HEK293 (cell line): ENCODE data around the gene C5AR2.

Experiments
- CTCF ChIA-PET: fragments of 350-600 bp; formaldehyde crosslinking; extraction: SDS; loops from one replicate; lab custom pipeline; 2021; ENCODE audit warnings: antibody characterized with exemption; lab: Yijun Ruan, JAX
- POLR2A ChIA-PET: fragments of 300-600 bp; formaldehyde crosslinking; extraction: SDS; loops from one replicate; lab custom pipeline; 2020; ENCODE audit warnings: antibody characterized with exemption, inconsistent platforms; lab: Yijun Ruan, JAX
- H3K27ac ChIP-seq: fragments of 200-500 bp; sonication (Bioruptor generic); 2 replicates; pipeline ENCODE4 v1.5.1; 2014; ENCODE audit warnings: low read depth, low read length, control low read depth, inconsistent platforms; ENCODE audit errors: extremely low read depth
- H3K36me3 ChIP-seq, 2 experiments: fragments of 200-500 bp in 1 of 2; sonication (Bioruptor generic) in 1 of 2; 1 replicate in 1 of 2; 2 replicates in 1 of 2; pipeline ENCODE4 v1.5.1; 2014 to 2017; ENCODE audit warnings: inconsistent platforms in 2 of 2, low read length in 2 of 2; ENCODE audit not compliant: control insufficient read depth in 2 of 2, insufficient read depth in 1 of 2
- H3K4me1 ChIP-seq: fragments of 200-500 bp; sonication (Bioruptor generic); 2 replicates; pipeline ENCODE4 v1.5.1; 2014; ENCODE audit warnings: mild to moderate bottlenecking, low read length, inconsistent platforms; ENCODE audit not compliant: control insufficient read depth, insufficient read depth
- H3K4me3 ChIP-seq: 2 replicates; pipeline ENCODE4 v1.5.1; 2011; ENCODE audit warnings: low read depth, mild to moderate bottlenecking, control low read depth, low read length, moderate library complexity
- H3K9me3 ChIP-seq: fragments of 200-500 bp; sonication (Bioruptor generic); 2 replicates; pipeline ENCODE4 v1.5.1; 2014; ENCODE audit warnings: low read depth, low read length, inconsistent platforms; ENCODE audit not compliant: control insufficient read depth, insufficient read depth
- GLI4 ChIP-seq: fragments of 450-650 bp; formaldehyde crosslinking; IDR thresholded peaks from 2 replicates; pipeline ENCODE4 v1.5.1; 2016; ENCODE audit warnings: missing biosample characterization, missing genetic modification characterization
- HOXD13 ChIP-seq: sonication (generic); formaldehyde crosslinking; IDR thresholded peaks from 2 replicates; pipeline ENCODE4 v1.8.0; 2022; ENCODE audit warnings: missing genetic modification reagents, borderline replicate concordance
- PBX3 ChIP-seq: sonication (generic); formaldehyde crosslinking; IDR thresholded peaks from 2 replicates; pipeline ENCODE4 v1.8.1; 2022; ENCODE audit warnings: mild to moderate bottlenecking, moderate library complexity, missing genetic modification reagents
- PRDM10 ChIP-seq: fragments of 450-650 bp; formaldehyde crosslinking; IDR thresholded peaks from 2 replicates; pipeline ENCODE4 v1.5.1; 2016; ENCODE audit warnings: missing biosample characterization, missing genetic modification characterization
- PRDM4 ChIP-seq: fragments of 450-650 bp; formaldehyde crosslinking; IDR thresholded peaks from 2 replicates; pipeline ENCODE4 v1.5.1; 2017; ENCODE audit warnings: missing biosample characterization, missing genetic modification characterization
- SCRT1 ChIP-seq: fragments of 450-650 bp; formaldehyde crosslinking; IDR thresholded peaks from 2 replicates; pipeline ENCODE4 v1.5.1; 2016; ENCODE audit warnings: missing biosample characterization, missing genetic modification characterization, borderline replicate concordance
- SETDB1 ChIP-seq: IDR thresholded peaks from one replicate; pipeline ENCODE4 v1.6.1; 2017; ENCODE audit warnings: mild to moderate bottlenecking, low read length, moderate library complexity, mixed read lengths; ENCODE audit not compliant: insufficient read length
- ZNF19 ChIP-seq: fragments of 450-650 bp; formaldehyde crosslinking; IDR thresholded peaks from 2 replicates; pipeline ENCODE4; 2016; ENCODE audit warnings: missing biosample characterization, missing genetic modification characterization, low read depth
- ZNF202 ChIP-seq: fragments of 450-650 bp; formaldehyde crosslinking; IDR thresholded peaks from 2 replicates; pipeline ENCODE4 v1.5.1; 2016; ENCODE audit warnings: missing biosample characterization, missing genetic modification characterization, borderline replicate concordance
- ZNF223 ChIP-seq: fragments of 450-650 bp; formaldehyde crosslinking; IDR thresholded peaks from 2 replicates; pipeline ENCODE4 v1.5.1; 2016; ENCODE audit warnings: missing biosample characterization, missing genetic modification characterization
- ZNF280C ChIP-seq: fragments of 450-650 bp; formaldehyde crosslinking; IDR thresholded peaks from 2 replicates; pipeline ENCODE4 v1.5.1; 2016; ENCODE audit warnings: missing biosample characterization, missing genetic modification characterization
- ZNF449 ChIP-seq: fragments of 450-650 bp; formaldehyde crosslinking; IDR thresholded peaks from 2 replicates; pipeline ENCODE4 v1.5.1; 2017; ENCODE audit warnings: missing biosample characterization, mild to moderate bottlenecking, missing genetic modification characterization, moderate library complexity
- ZNF544 ChIP-seq: fragments of 450-650 bp; formaldehyde crosslinking; IDR thresholded peaks from 2 replicates; pipeline ENCODE4 v1.5.0; 2017; ENCODE audit warnings: missing biosample characterization, missing genetic modification characterization
- ZNF629 ChIP-seq: fragments of 450-650 bp; formaldehyde crosslinking; IDR thresholded peaks from 2 replicates; pipeline ENCODE4 v1.5.1; 2017; ENCODE audit warnings: missing biosample characterization, missing genetic modification characterization
- ZNF639 ChIP-seq: fragments of 450-650 bp; formaldehyde crosslinking; IDR thresholded peaks from 2 replicates; pipeline ENCODE4 v1.5.1; 2016; ENCODE audit warnings: missing biosample characterization, missing genetic modification characterization
- ZNF677 ChIP-seq: fragments of 450-650 bp; IDR thresholded peaks from 2 replicates; pipeline ENCODE4 v1.5.0; 2018; ENCODE audit warnings: missing biosample characterization, mild to moderate bottlenecking, missing genetic modification characterization, moderate library complexity

C5AR2 gene

GRCh38 chr19:47378246-47378645 is 46.3 kb downstream of the C5AR2 start (continued):
- no peak for TF ChIP-seq ZNF449 (tag by site-specific recombination)
- no peak for TF ChIP-seq SCRT1 (tag by site-specific recombination)
- no peak for TF ChIP-seq ZNF544 (tag by site-specific recombination)
- TF ChIP-seq PBX3 = no peak
- TF ChIP-seq ZNF629 (tag by site-specific recombination) = no peak
- no peak for TF ChIP-seq GLI4 (tag by site-specific recombination)
- TF ChIP-seq HOXD13 (CRISPR knock-in tag) = no peak
- no peak for TF ChIP-seq ZNF223

- Histone ChIP-seq H3K4me3 (no peak overlapping the region), H3K36me3 (peaks cover 13 to 74% of the 10 kb centered on the region in 2 experiments), H3K9me3 (no peaks in the 10 kb centered on the region), H3K27ac (no peak overlapping the region), H3K4me1 (no peaks in the 10 kb centered on the region; the same call in 1 of the 2 replicates)
- CTCF ChIA-PET = interaction anchor here (0.5 to 2.1 kb wide), 3 partner anchors 12 to 62 kb away, joined by 3 to 13 read pairs (median 8); no protein-coding TSS in a partner anchor
- no peak for TF ChIP-seq PRDM4 (tag by site-specific recombination)
- TF ChIP-seq ZNF544 (tag by site-specific recombination) = no peak
- no peak for TF ChIP-seq ZNF639 (tag by site-specific recombination)
- no peak for TF ChIP-seq ZNF280C (tag by site-specific recombination)
- TF ChIP-seq ZNF202 (tag by site-specific recombination) = no peak
- TF ChIP-seq, all 188 proteins: peak for 0
- POLR2A ChIA-PET = no interaction called here
Observed at GRCh38 chr19:47379381-47379938, 47.5 kb downstream of the C5AR2 start.

GRCh38 chr19:47380559-47380958 is 48.6 kb downstream of the C5AR2 start:
- Histone ChIP-seq H3K4me1 (no peaks in the 10 kb centered on the region; the same call in 1 of the 2 replicates), H3K4me3 (no peak overlapping the region), H3K9me3 (no peaks in the 10 kb centered on the region), H3K36me3 (peaks cover 13 to 63% of the 10 kb centered on the region in 2 experiments), H3K27ac (no peak overlapping the region)
- ChIA-PET CTCF (interaction anchor here (2.1 kb wide), 1 partner anchor 10 kb away, joined by 13 read pairs; no protein-coding TSS in a partner anchor), POLR2A (interaction anchor here (1.2 kb wide), 1 partner anchor 32 kb away, joined by 3 read pairs; the partner anchor contains the start of gene DHX34)
- TF ChIP-seq ZNF677 (tag by site-specific recombination) (no peak), PRDM10 (tag by site-specific recombination) (0 out of 2 replicates have a peak, but pooled peaks have one; percentile 21), SETDB1 (no peak), ZNF19 (tag by site-specific recombination) (no peak)
